ENCODE results near the gene ACACB. TPM values are rescaled to one million over a fixed set of nuclear protein-coding genes. Genes with fewer than 3 reads are reported as not detected.
"Not testable (repeated sequence)": the region's sequence is repeated elsewhere in the genome, so short reads cannot be mapped to it uniquely, and the experiment has no call there.

ACACB gene
- total RNA-seq, 1 donor from 2014 or later, result 15.4 TPM

GRCh38 chr12:109144224-109144623, 27.8 kb downstream of the ACACB start:
- no peaks in the 10 kb centered on the region for H3K9me3 Mint-ChIP-seq
- no peak overlapping the region for H3K27ac Mint-ChIP-seq
- H3K27me3 Mint-ChIP-seq (ENCODE audit: low read depth), result peaks cover 2% of the 10 kb centered on the region
- no peaks in the 10 kb centered on the region for H3K4me1 Mint-ChIP-seq
- no peak for TF ChIP-seq CTCF (IDR thresholded peaks at IDR 0.05; ENCODE audit: unreplicated experiment)
- no peaks in the 10 kb centered on the region for H3K36me3 Mint-ChIP-seq
- DNase-seq (ENCODE audit: low spot score in 2 of 2, unreplicated experiment in 2 of 2), result no peak
- H3K4me3 Mint-ChIP-seq, result no peak overlapping the region

- H3K27me3 Mint-ChIP-seq (ENCODE audit: low read depth), result peaks cover 23% of the 10 kb centered on the region
- H3K9me3 Mint-ChIP-seq; DNase-seq (ENCODE audit: low spot score in 2 of 2, unreplicated experiment in 2 of 2); H3K36me3 Mint-ChIP-seq; H3K27ac Mint-ChIP-seq; H3K4me3 Mint-ChIP-seq; H3K4me1 Mint-ChIP-seq: not testable (repeated sequence)
Measured at GRCh38 chr12:109147126-109147525, 30.7 kb downstream of the ACACB start.

- Mint-ChIP-seq H3K4me1 (no peaks in the 10 kb centered on the region), H3K4me3 (no peak overlapping the region), H3K27ac (no peak overlapping the region), H3K9me3 (no peaks in the 10 kb centered on the region), H3K27me3 (ENCODE audit: low read depth) (peaks cover 25% of the 10 kb centered on the region), H3K36me3 (no peaks in the 10 kb centered on the region)
- no peak for DNase-seq (ENCODE audit: low spot score in 2 of 2, unreplicated experiment in 2 of 2)
- no peak for TF ChIP-seq CTCF (IDR thresholded peaks at IDR 0.05; ENCODE audit: unreplicated experiment)
Measured at GRCh38 chr12:109147954-109148353, 31.6 kb downstream of the ACACB start.

- peaks cover 10% of the 10 kb centered on the region for H3K4me1 Mint-ChIP-seq
- no peak overlapping the region for H3K27ac Mint-ChIP-seq
- no peak for DNase-seq (ENCODE audit: low spot score in 2 of 2, unreplicated experiment in 2 of 2)
- H3K9me3 Mint-ChIP-seq, result no peaks in the 10 kb centered on the region
- no peaks in the 10 kb centered on the region for H3K36me3 Mint-ChIP-seq
- H3K4me3 Mint-ChIP-seq, result no peak overlapping the region
- H3K27me3 Mint-ChIP-seq (ENCODE audit: low read depth), result peaks cover 29% of the 10 kb centered on the region
- no peak for TF ChIP-seq CTCF (IDR thresholded peaks at IDR 0.05; ENCODE audit: unreplicated experiment)
Measured at GRCh38 chr12:109150124-109150640, 33.8 kb downstream of the ACACB start.

GRCh38 chr12:109151457-109151856, 35.1 kb downstream of the ACACB start:
- peaks cover 29% of the 10 kb centered on the region for H3K27me3 Mint-ChIP-seq (ENCODE audit: low read depth)
- no peak overlapping the region for H3K4me3 Mint-ChIP-seq
- no peak for DNase-seq (ENCODE audit: low spot score in 2 of 2, unreplicated experiment in 2 of 2)
- no peaks in the 10 kb centered on the region for H3K9me3 Mint-ChIP-seq
- no peak overlapping the region for H3K27ac Mint-ChIP-seq
- no peak for TF ChIP-seq CTCF (IDR thresholded peaks at IDR 0.05; ENCODE audit: unreplicated experiment)
- H3K4me1 Mint-ChIP-seq, result peaks cover 13% of the 10 kb centered on the region
- H3K36me3 Mint-ChIP-seq, result no peaks in the 10 kb centered on the region

- no peak for TF ChIP-seq CTCF (IDR thresholded peaks at IDR 0.05; ENCODE audit: unreplicated experiment)
- peak overlapping the region; percentile 34 for H3K27ac Mint-ChIP-seq
- no peak for DNase-seq (ENCODE audit: low spot score in 2 of 2, unreplicated experiment in 2 of 2)
- peaks cover 13% of the 10 kb centered on the region for H3K4me1 Mint-ChIP-seq
- H3K9me3 Mint-ChIP-seq, result no peaks in the 10 kb centered on the region
- H3K4me3 Mint-ChIP-seq, result peak overlapping the region; percentile 80
- H3K27me3 Mint-ChIP-seq (ENCODE audit: low read depth), result peaks cover 29% of the 10 kb centered on the region
- H3K36me3 Mint-ChIP-seq, result no peaks in the 10 kb centered on the region
Measured at GRCh38 chr12:109153821-109154441, 37.5 kb downstream of the ACACB start.

Measured in mesothelial cell of epicardium (in vitro differentiated cells).